Rectal smooth muscle tissue (tissue), 1 donor: ENCODE data around the gene GAS7.
"Not testable (repeated sequence)": the region's sequence is repeated elsewhere in the genome, so short reads cannot be mapped to it uniquely, and the experiment has no call there.

ENCODE experiments used
- H3K27ac ChIP-seq: one replicate; pipeline ENCODE4 v1.7.0; 2013; ENCODE audit warnings: low read depth, low read length, inconsistent platforms
- H3K27me3 ChIP-seq: one replicate; pipeline ENCODE4 v1.7.0; 2013; ENCODE audit warnings: low read length; ENCODE audit not compliant: control insufficient read depth, insufficient read depth
- H3K36me3 ChIP-seq: one replicate; pipeline ENCODE4 v1.7.0; 2013; ENCODE audit warnings: low read length; ENCODE audit not compliant: control insufficient read depth, insufficient read depth
- H3K4me1 ChIP-seq: one replicate; pipeline ENCODE4 v1.7.0; 2013; ENCODE audit warnings: low read length; ENCODE audit not compliant: control insufficient read depth, insufficient read depth
- H3K4me3 ChIP-seq: one replicate; pipeline ENCODE4 v1.7.0; 2013; ENCODE audit warnings: low read length
- H3K9ac ChIP-seq: one replicate; pipeline ENCODE4 v1.7.0; 2013; ENCODE audit warnings: low read length

The GAS7 gene

GRCh38 chr17:9932491-9932890 lies 265.9 kb downstream of the GAS7 start:
- no peaks in the 10 kb centered on the region for H3K27me3 ChIP-seq
- H3K9ac ChIP-seq: no peak overlapping the region
- H3K4me1 ChIP-seq: no peaks in the 10 kb centered on the region
- no peak overlapping the region for H3K4me3 ChIP-seq
- H3K36me3 ChIP-seq: peaks cover 4% of the 10 kb centered on the region
- no peak overlapping the region for H3K27ac ChIP-seq

GRCh38 chr17:9931144-9931741 lies 267.2 kb downstream of the GAS7 start:
- Histone ChIP-seq H3K9ac (no peak overlapping the region), H3K27me3 (no peaks in the 10 kb centered on the region), H3K4me3 (no peak overlapping the region), H3K36me3 (peaks cover 6% of the 10 kb centered on the region), H3K27ac (no peak overlapping the region), H3K4me1 (no peaks in the 10 kb centered on the region)

DNA sequence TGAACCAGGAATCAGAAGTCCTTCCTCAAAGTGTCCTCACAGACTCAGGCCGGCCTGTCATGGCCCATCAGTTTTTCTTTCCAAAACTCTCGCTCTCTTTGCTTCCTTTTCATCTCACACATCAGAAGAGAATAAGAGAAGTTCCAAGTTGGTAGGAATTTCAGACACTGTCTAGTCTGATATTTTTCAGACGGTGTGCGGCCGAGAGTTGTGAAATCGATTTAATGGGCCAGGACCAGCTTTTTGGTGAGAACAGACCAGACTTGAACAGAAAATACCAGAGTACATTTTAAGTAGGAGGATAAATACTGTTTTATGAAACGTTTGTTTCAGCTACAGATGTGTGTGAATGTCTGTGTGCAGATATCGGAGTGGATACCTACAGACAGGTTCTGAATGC lies 268.5 kb downstream of the GAS7 start:
- H3K4me1 ChIP-seq: no peaks in the 10 kb centered on the region
- peaks cover 9% of the 10 kb centered on the region for H3K36me3 ChIP-seq
- H3K27me3 ChIP-seq: no peaks in the 10 kb centered on the region
- H3K9ac ChIP-seq: no peak overlapping the region
- no peak overlapping the region for H3K27ac ChIP-seq
- no peak overlapping the region for H3K4me3 ChIP-seq

GRCh38 chr17:9928601-9929333 lies 269.6 kb downstream of the GAS7 start:
- H3K27ac ChIP-seq: no peak overlapping the region
- H3K36me3 ChIP-seq: peaks cover 6% of the 10 kb centered on the region
- H3K27me3 ChIP-seq: no peaks in the 10 kb centered on the region
- no peak overlapping the region for H3K9ac ChIP-seq
- H3K4me1 ChIP-seq: peaks cover 3% of the 10 kb centered on the region
- no peak overlapping the region for H3K4me3 ChIP-seq

DNA sequence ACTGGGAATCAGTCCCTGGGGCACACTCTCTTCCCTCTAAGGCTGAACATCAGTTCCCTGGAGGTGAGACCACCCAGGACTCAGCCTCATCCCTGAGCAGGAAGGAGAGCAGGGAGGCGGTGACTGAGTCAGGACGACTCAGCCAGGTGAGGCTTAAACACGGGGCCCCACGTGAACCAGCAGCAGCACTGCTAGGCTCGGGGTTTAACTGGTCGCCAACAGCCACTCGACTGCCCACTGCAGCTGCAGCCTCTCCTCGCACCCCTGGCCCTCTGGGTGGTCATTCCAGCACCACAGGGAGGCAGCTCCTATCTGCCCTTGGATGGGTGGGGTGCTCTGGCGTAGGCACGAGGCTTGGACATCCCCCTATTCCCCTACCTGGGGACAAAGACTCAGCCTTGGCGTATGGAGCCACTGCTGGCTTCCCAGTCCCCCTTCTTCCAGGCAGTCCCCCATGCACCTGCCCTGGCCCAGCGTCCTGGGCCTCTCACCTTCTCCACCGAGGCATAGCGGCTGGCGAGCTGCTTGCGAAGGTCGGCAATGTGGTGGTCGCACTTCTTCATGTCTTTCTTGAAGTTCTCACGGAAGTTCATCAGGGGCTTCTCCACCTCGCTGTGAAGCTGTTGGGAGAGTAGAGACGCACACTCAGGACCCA lies 272.1 kb downstream of the GAS7 start:
- no peak overlapping the region for H3K27ac ChIP-seq

GRCh38 chr17:9925457-9925856 lies 272.9 kb downstream of the GAS7 start:
- peaks cover 3% of the 10 kb centered on the region for H3K4me1 ChIP-seq
- no peaks in the 10 kb centered on the region for H3K27me3 ChIP-seq
- H3K9ac ChIP-seq: no peak overlapping the region
- peaks cover 5% of the 10 kb centered on the region for H3K36me3 ChIP-seq
- no peak overlapping the region for H3K4me3 ChIP-seq
- H3K27ac ChIP-seq: no peak overlapping the region

More for the DNA sequence above, 272.1 kb downstream of the GAS7 start:
- no peaks in the 10 kb centered on the region for H3K27me3 ChIP-seq
- peaks cover 3% of the 10 kb centered on the region for H3K4me1 ChIP-seq
- peaks cover 5% of the 10 kb centered on the region for H3K36me3 ChIP-seq
- H3K9ac ChIP-seq: no peak overlapping the region
- no peak overlapping the region for H3K4me3 ChIP-seq

DNA sequence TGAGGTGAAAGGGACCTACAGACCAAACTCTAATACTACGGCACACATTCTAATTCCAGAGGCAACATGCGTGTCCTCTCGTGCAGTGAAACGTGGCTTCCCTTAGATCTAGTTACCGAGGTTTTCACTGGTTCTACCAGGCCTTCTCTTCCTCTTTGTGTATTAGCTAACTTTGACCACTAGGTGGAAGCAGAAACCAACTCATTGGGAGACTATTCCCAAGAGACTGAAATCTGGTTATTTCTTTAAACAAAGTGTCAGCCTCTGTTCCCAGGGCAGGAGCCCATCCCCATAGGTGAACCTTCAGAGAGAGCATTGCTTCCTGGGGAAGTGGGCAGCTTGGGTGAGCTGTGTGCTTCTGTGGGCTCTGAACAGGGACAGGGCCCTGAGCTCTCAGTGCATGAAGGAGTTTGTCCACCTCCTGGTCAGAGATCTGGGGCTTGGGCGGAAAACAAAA lies 273.6 kb downstream of the GAS7 start:
- H3K4me1 ChIP-seq: peaks cover 3% of the 10 kb centered on the region
- H3K9ac ChIP-seq: no peak overlapping the region
- peaks cover 5% of the 10 kb centered on the region for H3K36me3 ChIP-seq
- H3K27me3 ChIP-seq: no peaks in the 10 kb centered on the region
- H3K27ac ChIP-seq: no peak overlapping the region
- H3K4me3 ChIP-seq: no peak overlapping the region

GRCh38 chr17:9922012-9922848 lies 276.2 kb downstream of the GAS7 start:
- Histone ChIP-seq H3K9ac (no peak overlapping the region), H3K4me3 (no peak overlapping the region), H3K36me3 (peaks cover 7% of the 10 kb centered on the region), H3K27me3 (no peaks in the 10 kb centered on the region), H3K4me1 (peaks cover 3% of the 10 kb centered on the region), H3K27ac (no peak overlapping the region)

DNA sequence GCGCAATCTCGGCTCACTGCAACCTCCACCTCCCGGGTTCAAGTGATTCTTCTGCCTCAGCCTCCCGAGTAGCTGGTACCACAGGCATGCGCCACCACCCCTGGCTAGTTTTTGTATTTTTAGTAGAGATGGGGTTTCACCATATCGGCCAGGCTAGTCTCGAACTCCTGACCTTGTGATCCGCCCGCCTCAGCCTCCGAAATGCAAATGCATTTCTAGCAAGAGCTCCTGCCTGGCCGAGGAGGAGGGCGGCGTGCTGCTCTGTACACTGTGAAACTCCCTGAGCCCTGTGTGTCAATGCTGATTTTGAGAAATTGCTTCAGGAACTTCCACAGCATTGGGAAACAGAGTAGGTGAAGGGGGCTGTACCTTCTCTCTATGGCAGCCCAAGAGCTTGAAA lies 277.2 kb downstream of the GAS7 start:
- not testable (repeated sequence) for H3K27me3 ChIP-seq, H3K4me1 ChIP-seq, H3K27ac ChIP-seq, H3K9ac ChIP-seq, H3K4me3 ChIP-seq, H3K36me3 ChIP-seq

DNA sequence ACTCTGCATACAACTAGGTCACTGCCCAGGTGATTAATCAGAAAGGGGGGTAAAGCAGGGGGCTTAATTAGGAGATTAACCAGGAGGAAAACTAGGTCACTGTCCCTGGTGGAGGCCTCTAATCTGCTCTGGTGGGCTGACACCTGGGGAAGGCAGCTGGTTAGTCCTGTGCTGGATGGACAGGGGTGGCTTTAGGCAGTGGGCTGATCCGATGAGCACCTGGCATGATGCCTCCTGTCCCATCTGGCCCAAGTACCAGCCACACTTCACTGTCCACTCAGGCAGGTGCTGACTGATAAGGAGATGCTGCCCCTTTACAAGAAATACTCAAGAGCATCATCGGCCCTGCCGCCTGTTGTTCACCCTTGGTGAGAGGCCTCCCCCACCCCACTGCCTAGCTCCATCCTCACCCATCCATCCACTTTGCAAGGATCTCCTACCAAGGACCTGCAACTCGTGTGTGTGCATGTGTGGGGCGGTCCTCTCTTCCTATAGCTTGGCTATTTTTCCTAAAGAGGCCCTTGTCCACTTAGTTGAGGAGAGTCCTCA lies 279.5 kb downstream of the GAS7 start:
- peaks cover 5% of the 10 kb centered on the region for H3K36me3 ChIP-seq

DNA sequence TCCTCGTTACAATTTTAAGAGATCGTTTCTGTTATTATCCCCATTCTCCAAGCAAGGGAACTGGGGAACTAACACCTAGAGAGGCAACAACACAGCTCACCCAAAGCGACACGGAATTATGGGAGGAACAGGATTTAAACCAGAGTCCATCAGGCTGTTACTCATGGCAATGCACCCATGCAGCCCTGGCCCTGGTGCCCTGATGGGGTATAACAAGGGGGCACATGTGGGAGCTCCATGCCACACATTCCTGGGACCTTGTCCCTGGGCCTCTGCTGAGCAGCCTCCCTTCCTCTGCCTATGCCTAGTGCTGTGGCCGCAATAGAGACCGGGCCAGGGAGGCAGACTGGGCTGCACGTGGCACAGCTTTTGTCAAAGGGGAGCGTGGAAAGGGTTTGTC lies 280.1 kb downstream of the GAS7 start:
- Histone ChIP-seq H3K27me3 (no peaks in the 10 kb centered on the region), H3K36me3 (peaks cover 5% of the 10 kb centered on the region), H3K4me1 (no peaks in the 10 kb centered on the region), H3K9ac (no peak overlapping the region), H3K27ac (no peak overlapping the region), H3K4me3 (no peak overlapping the region)

More for the DNA sequence above, 279.5 kb downstream of the GAS7 start:
- no peak overlapping the region for H3K4me3 ChIP-seq
- no peaks in the 10 kb centered on the region for H3K27me3 ChIP-seq
- no peak overlapping the region for H3K9ac ChIP-seq
- no peak overlapping the region for H3K27ac ChIP-seq
- H3K4me1 ChIP-seq: no peaks in the 10 kb centered on the region

- no peaks in the 10 kb centered on the region for H3K4me1 ChIP-seq
- H3K9ac ChIP-seq: no peak overlapping the region
- peaks cover 5% of the 10 kb centered on the region for H3K36me3 ChIP-seq
- no peaks in the 10 kb centered on the region for H3K27me3 ChIP-seq
- H3K4me3 ChIP-seq: no peak overlapping the region
- H3K27ac ChIP-seq: no peak overlapping the region
These were observed 280.6 kb downstream of the GAS7 start for GRCh38 chr17:9917801-9918200.
